Daoy (cell line): ENCODE data around the gene HCFC1R1. TPM values are rescaled to one million over a fixed set of nuclear protein-coding genes. Genes with fewer than 3 reads are reported as not detected.
A peak's percentile ranks its signal among the peaks of the same experiment; 100 is the strongest.

ENCODE experiments used
- DNase-seq: peaks from one replicate; pipeline ENCODE4 v3.0.0-alpha.2; 2015; ENCODE audit warnings: low read depth
- total RNA-seq: library from RNA; depleted of rRNA; stranded (reverse); fragments of >200 nt; shearing (Covaris generic); gene quantifications from 2 replicates; pipeline ENCODE4 v1.2.3, GENCODE V29; 2014

HCFC1R1 gene
- total RNA-seq, 1 experiment from 2014 or later = 4.7 TPM

- DNase-seq = peak; percentile 90
These were observed 3.5 kb downstream of the HCFC1R1 start, which contains the start of gene TNFRSF12A for GRCh38 chr16:3020247-3020603. TNFRSF12A (plus strand) TSS chr16:3020368; CDS start chr16:3020398, 30 bp downstream.

GRCh38 chr16:3019594-3020246 is 4.0 kb downstream of the HCFC1R1 start:
- no peak for DNase-seq

- DNase-seq = no peak
These were observed 5.8 kb downstream of the HCFC1R1 start, which contains the start of gene CLDN6 for GRCh38 chr16:3017794-3018506. CLDN6 (minus strand) TSS chr16:3018183; CDS start chr16:3016021, 2,162 bp downstream.

GRCh38 chr16:3017344-3017743 is 6.4 kb downstream of the HCFC1R1 start:
- DNase-seq = no peak

GRCh38 chr16:3015865-3016521 is 7.7 kb downstream of the HCFC1R1 start:
- DNase-seq = no peak

- DNase-seq = no peak
These were observed 8.8 kb downstream of the HCFC1R1 start for GRCh38 chr16:3014971-3015370.

GRCh38 chr16:3013998-3014690 is 9.6 kb downstream of the HCFC1R1 start:
- DNase-seq = no peak

GRCh38 chr16:3013491-3013951 is 10.2 kb downstream of the HCFC1R1 start:
- no peak for DNase-seq

GRCh38 chr16:3012828-3013420 is 10.8 kb downstream of the HCFC1R1 start, which contains the start of gene CLDN9:
CLDN9 (plus strand) TSS chr16:3012923; CDS start chr16:3013363, 440 bp downstream.
- peak; percentile 51 for DNase-seq

GRCh38 chr16:3012246-3012645 is 11.5 kb downstream of the HCFC1R1 start:
- no peak for DNase-seq

- DNase-seq = no peak
These were observed 13.2 kb downstream of the HCFC1R1 start for GRCh38 chr16:3010510-3010909.

- DNase-seq = no peak
These were observed 14.0 kb downstream of the HCFC1R1 start for GRCh38 chr16:3009568-3010390.

GRCh38 chr16:3008690-3009037 is 15.1 kb downstream of the HCFC1R1 start:
- DNase-seq = no peak

- no peak for DNase-seq
These were observed 15.6 kb downstream of the HCFC1R1 start for GRCh38 chr16:3007957-3008689.

GRCh38 chr16:3007059-3007956 is 16.4 kb downstream of the HCFC1R1 start:
- no peak for DNase-seq

GRCh38 chr16:3004781-3005284 is 18.9 kb downstream of the HCFC1R1 start:
- peak; percentile 55 for DNase-seq

GRCh38 chr16:3004319-3004718 is 19.4 kb downstream of the HCFC1R1 start:
- peak; percentile 61 for DNase-seq

GRCh38 chr16:3003582-3004270 is 20.0 kb downstream of the HCFC1R1 start:
- DNase-seq = peak; percentile 98
